GM19463 (cell line): ENCODE results near the gene NRIP3.
"Not testable (repeated sequence)": the region's sequence is repeated elsewhere in the genome, so short reads cannot be mapped to it uniquely, and the experiment has no call there.

Experiments used
- ATAC-seq: cut with Tn5 transposase; IDR thresholded peaks from one replicate; pipeline ENCODE4 v1.9.1; 2021; ENCODE audit warnings: mild to moderate bottlenecking, moderate library complexity; ENCODE audit not compliant: unreplicated experiment

The NRIP3 gene

DNA sequence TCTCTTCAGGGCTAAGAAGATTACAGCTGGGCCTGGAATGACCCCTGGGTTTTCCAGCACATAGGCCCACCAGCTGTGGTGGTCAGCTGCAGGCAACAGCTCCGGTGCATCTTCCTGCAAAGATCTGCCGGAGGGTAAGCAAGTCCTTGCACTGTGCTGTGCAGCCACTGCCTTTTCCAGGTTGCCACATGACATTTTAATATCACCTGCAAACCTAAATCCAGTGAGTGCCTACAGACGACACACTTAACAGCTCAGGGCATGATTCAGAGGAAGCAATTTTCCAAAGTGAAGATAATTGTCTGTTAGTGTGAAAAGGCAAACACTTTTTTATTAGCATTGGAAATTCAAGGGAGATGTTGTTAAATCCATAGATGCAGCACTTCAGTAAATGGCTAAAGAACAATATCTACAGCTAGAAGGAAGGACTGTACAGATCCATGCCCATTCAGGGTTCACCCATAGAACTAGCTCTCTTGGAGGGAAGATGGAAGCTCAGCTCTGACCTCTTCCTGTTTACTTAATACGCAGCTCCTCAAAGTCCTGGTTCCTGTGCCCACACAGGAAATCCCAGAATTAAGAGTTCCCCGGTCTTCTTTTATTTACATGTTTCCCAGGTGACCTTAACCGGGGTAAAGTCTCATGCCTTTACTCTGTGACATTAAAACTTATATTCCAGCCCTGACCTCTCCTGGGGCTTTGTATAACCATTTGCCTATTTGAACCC lies 13.3 kb upstream of the NRIP3 start:
- no peak for ATAC-seq

DNA sequence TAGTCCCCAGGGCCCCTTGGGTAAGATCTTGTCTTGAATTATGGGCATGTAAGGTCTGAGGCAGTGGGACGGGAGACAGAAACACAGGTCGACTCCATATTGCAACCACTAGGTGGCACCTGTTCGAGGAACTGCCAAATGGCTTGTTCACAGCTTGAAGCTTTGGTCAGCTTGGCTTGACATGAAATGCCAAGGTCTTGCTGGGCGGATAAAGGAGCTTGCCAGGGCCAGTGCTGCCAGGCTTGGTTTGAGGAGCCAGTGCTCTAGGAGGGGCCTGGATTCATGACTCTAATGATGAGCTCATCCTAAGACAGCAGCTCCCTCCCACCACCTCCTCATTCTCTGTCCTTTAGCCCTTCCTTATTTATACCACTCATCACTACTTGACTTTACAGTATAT lies 11.9 kb upstream of the NRIP3 start:
- ATAC-seq = no peak

DNA sequence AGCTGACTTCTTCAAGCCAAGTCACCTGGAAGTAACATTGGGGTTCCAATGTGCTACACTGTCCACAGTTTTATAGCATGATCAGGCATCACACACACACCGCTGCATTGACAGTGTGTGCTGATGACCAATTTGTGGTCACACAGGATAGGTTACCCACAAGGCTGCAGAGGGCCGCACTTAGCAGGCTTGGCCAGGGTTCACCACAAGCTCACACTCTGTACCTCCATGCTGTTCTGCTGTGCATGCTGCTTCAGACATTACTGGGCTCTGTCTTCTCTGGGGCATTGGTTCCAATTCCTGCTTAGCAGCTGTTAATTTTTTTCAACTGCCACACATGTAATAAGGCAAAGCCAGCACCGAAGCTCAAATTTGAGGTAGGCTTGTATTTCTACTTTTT lies 11.0 kb upstream of the NRIP3 start:
- no peak for ATAC-seq

DNA sequence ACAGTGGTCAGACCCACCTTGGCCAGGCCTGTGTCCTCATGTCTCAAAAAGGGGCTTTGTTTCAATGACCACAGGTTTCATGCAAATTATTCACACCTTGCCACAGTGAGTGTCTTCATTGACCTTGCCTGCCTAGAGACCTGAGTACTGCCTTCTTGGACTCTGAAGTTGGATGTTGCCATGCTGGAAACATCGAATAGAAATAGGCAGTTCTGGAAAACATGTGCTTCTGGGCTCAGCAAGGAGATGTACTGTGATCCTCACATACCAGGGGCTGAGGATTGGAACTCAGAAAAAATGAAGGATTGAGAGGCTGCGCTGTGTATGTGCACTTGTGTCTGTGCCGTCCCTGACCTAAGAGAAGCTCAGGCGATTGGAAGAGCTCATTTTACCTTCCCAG lies 9.6 kb upstream of the NRIP3 start:
- ATAC-seq = no peak

DNA sequence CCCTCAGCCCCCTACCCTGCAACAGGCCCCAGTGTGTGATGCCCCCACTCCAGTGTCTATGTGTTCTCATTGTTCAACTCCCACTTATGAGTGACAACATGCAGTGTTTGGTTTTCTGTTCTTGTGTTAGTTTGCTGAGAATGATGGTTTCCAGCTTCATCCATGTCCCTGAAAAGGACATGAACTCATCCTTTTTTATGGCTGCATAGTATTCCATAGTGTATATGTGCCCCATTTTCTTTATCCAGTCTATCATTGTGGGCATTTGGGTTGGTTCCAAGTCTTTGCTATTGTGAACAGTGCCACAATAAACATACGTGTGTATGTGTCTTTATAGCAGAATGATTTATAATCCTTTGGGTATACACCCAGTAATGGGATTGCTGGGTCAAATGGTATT lies 5.7 kb upstream of the NRIP3 start:
- not testable (repeated sequence) for ATAC-seq

DNA sequence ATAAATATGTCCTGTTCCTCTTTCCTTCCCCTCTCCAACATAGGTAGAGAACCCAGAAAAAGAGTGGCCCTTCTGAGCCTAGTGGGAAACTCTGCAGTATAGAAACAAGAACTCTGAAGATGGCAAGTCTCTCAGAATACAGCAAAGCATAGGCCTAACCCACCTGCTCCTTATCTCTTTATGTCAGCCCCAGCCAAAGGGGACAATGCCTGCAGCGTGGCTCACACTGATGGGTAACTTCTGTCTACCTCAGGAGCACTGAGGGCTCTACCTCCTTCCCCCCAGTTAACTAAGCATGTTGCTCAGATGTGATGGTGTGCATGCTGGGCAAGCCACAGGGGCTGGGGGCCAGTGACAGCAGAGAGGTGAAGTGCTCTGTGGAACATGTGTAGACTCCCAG lies 4.9 kb upstream of the NRIP3 start:
- no peak for ATAC-seq

DNA sequence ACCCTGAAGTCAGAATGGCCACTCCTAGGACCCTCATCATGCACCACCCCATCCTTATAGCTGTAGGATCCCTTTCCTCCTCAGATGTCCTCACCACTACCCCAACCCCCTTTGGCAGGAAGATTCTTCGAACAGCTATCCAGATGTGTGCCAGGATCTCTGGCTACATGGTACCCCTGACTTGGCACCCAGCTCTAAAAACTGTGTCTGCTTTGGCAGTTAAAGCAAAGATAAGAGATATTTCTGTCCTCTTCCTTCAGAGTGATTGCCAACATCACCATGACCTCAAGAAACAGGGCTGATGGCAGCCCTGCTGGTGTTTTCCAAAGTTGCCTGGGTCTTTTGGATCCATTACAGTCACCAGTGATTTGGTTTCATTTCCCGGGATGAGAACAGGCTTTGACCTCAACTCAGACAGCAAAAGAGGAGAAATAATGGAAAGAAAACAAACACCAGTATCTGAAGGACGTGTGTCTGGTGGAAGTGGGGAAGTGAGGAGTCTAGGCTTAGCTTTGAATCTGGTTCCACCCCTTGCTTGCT lies 4.3 kb upstream of the NRIP3 start:
- no peak for ATAC-seq

DNA sequence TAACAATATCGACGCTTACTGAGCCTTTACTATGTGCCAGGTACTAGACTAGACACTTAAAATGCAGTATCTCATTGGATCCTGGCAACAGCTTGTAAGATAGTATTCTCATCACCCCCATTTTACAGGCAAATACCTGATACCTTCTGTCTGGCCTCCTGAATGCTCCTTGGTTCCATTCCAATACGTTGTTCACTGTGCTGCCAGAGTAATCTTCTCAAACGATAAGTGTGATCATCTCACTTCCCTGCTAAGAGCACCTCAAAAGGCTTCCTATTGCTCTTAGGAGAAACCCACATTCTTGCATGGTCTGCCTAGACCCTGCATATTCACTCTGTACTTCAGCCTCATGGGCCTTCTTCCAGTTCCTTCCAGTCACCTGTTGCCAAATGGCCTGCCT lies 1.3 kb upstream of the NRIP3 start:
- no peak for ATAC-seq

DNA sequence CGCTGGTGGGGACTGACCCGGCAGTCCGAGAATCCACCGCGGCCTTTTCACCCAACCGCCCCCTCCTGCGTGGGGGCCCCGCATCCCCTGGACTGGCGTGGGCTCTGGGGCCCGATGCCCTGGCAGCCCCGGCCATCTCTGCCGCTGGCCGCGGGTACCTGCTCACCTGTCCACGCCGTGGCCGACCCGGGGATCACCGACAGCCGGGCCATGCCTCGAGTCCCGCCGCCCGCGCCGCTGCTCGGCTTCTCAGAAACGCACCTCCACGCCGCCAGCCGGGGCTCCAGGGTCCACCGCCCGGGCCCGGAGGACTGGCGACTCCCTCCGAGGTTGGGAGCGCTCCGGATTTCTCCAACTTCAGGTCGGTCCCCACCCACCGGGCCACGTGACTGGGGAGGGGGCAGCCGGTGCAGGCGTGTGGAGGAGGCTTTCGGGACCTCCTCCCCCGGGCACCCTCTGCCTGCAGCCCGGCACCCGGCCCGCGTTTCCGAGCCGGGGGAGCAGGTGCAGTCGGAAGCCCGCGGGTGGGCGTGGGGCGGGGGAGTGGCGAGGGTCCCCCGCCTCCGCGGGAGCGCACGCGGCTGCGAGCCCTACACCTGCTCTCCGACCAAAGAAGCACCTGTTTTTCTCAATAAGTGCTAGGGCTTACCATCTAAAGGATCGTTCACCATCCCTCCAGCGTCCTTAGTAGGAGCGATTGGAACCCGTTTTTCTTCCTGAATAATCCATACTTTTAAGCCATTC lies 554 bp upstream of the NRIP3 start:
- peak; percentile 17 for ATAC-seq

DNA sequence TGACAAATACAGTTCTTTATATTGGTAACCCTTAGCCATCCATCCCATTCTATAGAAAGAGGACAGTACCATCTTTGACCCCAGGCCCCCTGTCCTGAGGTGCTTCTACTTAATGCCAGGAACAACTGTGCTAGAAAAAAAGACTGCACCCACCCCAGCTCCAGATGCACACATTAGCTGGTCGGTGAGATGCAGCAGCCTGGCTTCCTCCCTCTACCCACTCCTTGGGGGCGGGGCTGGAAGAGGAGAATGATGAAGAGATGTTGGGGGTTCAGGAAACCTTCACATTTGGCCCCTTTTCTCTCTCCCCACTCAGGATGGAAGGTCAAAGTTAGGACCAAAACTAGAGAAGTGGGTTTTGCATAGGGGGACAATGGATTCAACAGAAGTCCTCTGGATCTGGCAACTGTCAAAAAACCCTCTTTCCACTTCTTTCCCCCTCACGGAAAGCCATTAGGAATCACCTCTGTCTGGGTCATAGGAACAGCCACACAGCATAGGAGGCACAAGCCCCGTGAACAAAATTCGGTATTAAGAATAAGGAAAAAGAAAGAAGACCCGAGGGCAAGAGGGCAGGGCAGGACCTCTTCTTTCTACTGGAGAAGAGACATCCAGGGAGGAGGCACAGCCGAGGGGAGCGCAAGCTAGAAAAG lies 755 bp downstream of the NRIP3 start:
- no peak for ATAC-seq

DNA sequence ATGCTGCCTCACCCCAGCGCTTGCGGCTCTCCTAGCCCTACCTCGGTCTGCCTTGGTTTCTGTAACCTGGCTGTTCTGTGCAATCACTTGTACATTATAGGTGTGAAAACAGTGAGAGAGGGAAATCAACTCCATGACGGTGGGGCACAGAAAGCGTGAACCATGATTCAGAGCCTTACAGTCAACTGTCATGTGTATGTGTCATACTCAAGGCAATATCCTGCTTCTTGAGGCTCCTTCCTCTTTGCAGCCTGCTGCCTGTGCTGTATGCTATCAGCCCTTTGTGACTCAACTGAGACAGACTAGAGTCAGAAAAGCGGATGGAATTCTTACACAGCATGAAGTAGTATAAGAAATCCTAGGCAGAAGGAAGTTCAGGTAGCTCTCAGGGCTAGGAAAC lies 2.1 kb downstream of the NRIP3 start:
- ATAC-seq = no peak

DNA sequence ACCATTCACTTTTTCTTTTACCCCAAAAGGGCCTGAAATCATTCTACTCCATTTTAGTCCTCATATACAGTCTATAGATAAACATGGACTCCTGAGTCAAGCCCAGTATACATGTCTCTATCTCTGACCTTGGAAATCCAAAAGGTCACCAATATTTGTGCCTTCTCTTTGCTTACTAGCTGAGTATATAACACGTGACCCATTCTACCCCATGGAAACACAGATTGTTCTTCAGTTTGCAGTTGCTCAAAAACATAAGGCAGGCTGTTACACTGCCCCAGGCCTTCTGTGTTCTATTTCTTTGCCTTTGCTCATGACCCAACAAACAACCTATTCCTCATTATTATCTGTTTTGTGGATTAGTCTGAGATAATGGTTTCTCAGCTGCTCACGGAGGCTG lies 5.8 kb downstream of the NRIP3 start:
- ATAC-seq = no peak

DNA sequence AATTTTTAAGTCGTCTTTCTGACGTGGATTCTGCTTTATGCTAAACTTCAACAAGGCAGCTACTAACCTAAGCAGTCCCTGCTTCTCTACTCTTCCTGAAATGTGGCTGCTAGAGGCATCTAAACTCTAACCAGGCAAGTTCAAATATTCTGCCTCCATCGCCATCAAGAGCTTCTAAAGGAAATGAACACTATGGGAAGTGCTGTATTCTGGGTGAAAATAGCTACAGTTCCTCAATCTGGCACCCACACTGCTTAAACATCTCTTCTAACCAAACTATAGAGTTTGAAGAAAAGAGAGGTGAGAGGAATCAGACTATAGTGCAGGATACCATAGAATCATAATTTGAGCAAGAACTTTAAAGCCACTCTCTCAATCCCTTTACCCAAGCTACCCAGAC lies 6.3 kb downstream of the NRIP3 start:
- ATAC-seq = no peak

DNA sequence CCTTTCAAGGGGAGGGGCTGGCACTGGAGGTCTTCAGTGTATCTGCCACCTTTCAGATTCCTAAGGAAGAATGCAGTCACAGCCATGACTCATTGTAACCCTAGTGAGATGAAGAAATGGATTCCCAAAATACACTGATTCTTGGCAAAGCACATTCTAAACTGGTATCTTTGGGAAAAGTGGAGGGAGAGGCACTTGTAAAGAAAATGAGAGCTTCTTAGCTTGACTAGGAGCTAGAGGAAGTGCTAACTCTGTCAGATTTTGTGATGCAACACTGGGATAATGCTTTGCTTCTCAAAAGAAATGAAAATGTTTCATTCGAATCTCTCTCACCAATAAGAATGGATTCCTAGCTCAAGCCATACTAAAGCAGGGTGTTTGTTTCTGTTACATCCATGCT lies 14.3 kb downstream of the NRIP3 start:
- ATAC-seq = no peak

DNA sequence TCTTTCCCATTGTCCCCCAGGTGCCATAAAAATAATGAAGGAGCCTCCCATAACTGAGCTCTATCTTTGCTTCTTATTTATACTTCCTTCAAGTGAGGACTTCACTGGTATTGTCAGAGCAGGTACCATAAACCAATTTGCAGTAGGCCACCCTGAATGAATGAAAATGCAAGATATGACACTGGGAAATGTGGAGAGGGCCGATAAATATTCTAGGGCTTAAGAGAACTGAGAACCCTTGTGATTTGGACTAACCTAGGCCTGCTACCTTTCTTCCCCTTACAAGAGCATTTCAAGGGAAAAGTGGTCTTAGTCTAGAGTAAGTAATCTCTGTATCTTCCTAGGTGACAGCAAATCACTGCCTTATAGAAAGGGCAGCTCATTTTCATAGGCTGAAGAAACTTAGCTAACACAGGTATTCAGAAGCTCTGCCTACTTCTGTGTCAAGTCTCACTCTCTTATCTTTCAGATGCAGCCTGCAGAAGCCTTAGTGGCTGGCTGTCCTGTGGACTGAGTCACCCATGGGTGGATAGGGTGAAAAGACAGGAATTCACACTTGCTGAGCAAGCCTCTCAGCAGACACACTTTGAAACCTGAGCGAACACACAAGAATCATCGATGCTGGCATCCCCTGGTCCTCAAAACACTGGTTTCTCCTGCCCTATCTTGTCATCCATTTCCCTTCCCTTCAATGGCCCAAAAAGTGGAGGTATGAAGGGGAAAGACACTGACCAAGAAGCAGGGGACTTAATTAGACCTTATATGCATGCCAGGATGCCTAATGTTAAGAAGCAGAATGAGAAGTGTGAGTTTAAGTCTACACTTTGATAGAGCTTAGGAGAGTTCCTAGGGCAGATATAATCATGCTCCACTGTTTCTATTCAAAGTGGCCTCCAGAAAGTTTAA lies 15.2 kb downstream of the NRIP3 start:
- no peak for ATAC-seq

DNA sequence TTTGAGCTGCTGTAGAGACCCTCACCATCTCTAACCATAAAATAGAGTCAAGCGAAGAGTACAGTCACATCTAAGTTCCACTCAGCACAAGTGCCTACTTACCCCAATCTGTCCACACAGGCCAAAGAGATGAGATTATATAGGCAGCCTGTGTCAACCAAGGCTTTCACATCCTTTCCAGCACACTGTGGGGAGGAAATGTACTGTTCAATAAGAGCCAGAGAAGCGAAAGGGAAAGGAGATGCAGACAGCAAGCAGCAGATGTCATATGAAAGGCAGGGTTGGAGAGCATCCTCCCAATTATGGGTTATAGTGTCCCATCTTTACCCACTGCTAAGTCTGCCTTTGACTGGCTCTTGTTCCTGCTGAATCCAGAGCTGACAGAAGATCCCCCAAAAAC lies 16.4 kb downstream of the NRIP3 start:
- no peak for ATAC-seq

DNA sequence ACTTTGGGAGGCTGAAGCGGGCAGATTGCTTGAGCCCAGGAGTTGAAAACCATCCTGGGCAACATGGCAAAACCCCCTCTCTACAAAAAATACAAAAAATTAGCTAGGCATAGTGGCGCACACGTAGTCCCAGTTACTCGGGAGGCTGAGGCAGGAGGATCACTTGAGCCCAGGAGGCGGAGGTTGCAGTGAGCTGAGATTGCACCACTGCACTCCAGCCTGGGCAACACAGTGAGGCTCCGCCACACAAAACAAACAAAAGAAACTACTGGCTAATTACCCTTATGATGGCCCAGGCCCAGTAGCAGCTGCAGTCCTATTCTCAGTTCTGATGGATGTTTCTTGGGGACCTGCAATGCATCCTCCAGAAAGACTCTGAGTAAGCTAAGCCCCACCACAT lies 17.0 kb downstream of the NRIP3 start:
- ATAC-seq = not testable (repeated sequence)

DNA sequence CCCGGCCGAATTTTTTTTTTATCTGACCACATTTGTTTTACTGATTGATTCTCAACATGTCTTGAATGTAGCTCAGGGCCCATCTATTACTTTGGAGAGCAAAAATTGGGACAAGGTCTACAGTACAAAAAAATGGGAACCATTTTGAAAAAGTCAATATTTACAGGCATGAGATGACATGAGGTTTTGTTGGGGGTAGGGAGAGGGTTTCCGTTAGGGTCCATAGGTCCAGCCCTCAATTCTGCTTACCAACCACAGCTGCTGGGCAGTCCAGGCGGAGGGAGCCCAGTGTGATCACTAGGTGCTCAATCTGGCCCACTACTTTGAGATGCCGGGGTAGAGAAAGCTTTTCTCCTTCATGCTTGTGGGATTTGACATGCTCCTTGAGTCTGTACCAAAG lies 18.3 kb downstream of the NRIP3 start:
- no peak for ATAC-seq

DNA sequence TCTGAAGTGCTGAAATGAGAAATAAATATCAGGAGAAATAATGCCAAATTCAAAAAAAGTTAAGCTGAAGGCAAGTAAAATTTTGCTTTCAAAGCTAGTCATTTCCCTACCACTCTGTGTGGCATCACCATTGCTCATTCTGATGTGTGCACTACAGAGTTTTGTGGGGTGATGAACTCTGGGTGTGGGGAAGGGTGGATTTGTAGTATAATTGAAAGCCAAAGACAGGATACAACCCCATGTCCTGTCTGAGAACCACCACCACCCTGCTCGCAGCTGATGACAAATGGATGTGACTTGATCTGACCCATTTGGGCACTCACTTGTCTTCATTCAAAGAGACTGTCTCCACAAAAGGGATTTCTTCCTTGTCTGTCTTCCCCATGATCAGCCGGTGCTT lies 20.2 kb downstream of the NRIP3 start:
- ATAC-seq = no peak

DNA sequence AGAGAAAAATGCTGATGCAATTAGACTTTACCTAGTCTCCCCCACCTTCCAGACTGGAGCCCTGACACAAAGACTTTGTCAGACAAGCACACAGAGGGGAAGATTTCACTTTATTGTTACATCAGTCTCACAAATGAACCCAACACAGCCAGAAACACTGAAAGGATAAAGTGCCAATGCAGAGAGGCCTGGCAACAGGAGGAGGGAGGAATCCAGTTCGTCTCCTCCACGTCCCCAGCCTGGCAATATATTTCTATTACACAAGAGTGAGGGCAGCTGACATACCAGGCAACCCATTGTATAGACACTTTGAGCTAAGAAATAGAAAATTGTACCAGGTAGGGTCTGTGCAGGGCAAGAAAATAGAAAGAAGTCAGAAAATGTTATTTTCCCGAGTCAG lies 23.3 kb downstream of the NRIP3 start:
- ATAC-seq = no peak

DNA sequence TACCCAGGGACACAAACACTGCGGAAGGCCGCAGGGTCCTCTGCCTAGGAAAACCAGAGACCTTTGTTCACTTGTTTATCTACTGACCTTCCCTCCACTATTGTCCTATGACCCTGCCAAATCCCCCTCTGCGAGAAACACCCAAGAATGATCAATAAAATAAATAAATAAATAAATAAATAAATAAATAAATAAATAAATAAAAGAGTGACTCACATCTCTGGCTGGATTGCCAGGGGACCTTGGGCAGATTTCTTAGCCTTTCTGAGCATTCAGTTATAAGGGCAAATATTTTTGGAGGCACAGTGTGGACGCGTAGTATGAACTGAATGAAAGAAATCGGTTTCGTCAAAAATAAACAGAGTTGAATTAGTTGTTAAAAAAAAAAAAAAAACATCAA lies 24.4 kb downstream of the NRIP3 start:
- ATAC-seq = not testable (repeated sequence)
